GM12875 (cell line): ENCODE data around the gene CDKL1.
A peak's percentile ranks its signal among the peaks of the same experiment; 100 is the strongest.
"Not testable (repeated sequence)": the region's sequence is repeated elsewhere in the genome, so short reads cannot be mapped to it uniquely, and the experiment has no call there.

Source experiments
- H3K4me3 ChIP-seq: one replicate; pipeline ENCODE4 v1.5.1; 2011; ENCODE audit warnings: low read depth, low read length, control low read depth
- CTCF ChIP-seq: IDR thresholded peaks from 2 replicates; pipeline ENCODE4 v1.5.1; 2011; ENCODE audit warnings: low read depth, mild to moderate bottlenecking, control low read depth, inconsistent platforms, low read length, moderate library complexity, borderline replicate concordance; ENCODE audit not compliant: insufficient read depth

CDKL1 gene

GRCh38 chr14:50333014-50333509 is 63.6 kb downstream of the CDKL1 start:
- H3K4me3 ChIP-seq, result no peak overlapping the region
- no peak for TF ChIP-seq CTCF

GRCh38 chr14:50331596-50331995 is 65.1 kb downstream of the CDKL1 start:
- no peak overlapping the region for H3K4me3 ChIP-seq
- no peak for TF ChIP-seq CTCF

GRCh38 chr14:50321009-50321660 is 75.5 kb downstream of the CDKL1 start:
- no peak overlapping the region for H3K4me3 ChIP-seq
- peak; percentile 81 for TF ChIP-seq CTCF

- TF ChIP-seq CTCF, result no peak
These were observed 76.4 kb downstream of the CDKL1 start for GRCh38 chr14:50320283-50320682.

GRCh38 chr14:50319721-50320120 is 77.0 kb downstream of the CDKL1 start:
- no peak for TF ChIP-seq CTCF
- H3K4me3 ChIP-seq, result no peak overlapping the region

More at GRCh38 chr14:50320283-50320682, 76.4 kb downstream of the CDKL1 start:
- no peak overlapping the region for H3K4me3 ChIP-seq

GRCh38 chr14:50319293-50319692 is 77.4 kb downstream of the CDKL1 start:
- TF ChIP-seq CTCF, result no peak
- no peak overlapping the region for H3K4me3 ChIP-seq

GRCh38 chr14:50318031-50318626 is 78.6 kb downstream of the CDKL1 start:
- no peak overlapping the region for H3K4me3 ChIP-seq

GRCh38 chr14:50314098-50314497 is 82.6 kb downstream of the CDKL1 start:
- not testable (repeated sequence) for H3K4me3 ChIP-seq

More at GRCh38 chr14:50318031-50318626, 78.6 kb downstream of the CDKL1 start:
- peak; percentile 59; the same call in 1 of the 2 replicates for TF ChIP-seq CTCF
